MM.1S (cell line): ENCODE results near the gene MYO9B.

Experiments used
- EZH2 ChIP-seq: fragments of 300-600 bp; sonication (generic); optimal IDR thresholded peaks from 2 replicates; pipeline ENCODE3; 2017; ENCODE audit warnings: low read depth, mild to moderate bottlenecking, antibody characterized with exemption, low read length, mixed read lengths
- TF ChIP-seq, protein P1 (sequence below): fragments of 300-600 bp; sonication (generic); IDR thresholded peaks from 2 replicates; pipeline ENCODE4 v1.5.1; 2016; ENCODE audit warnings: antibody characterized with exemption, low read length, mixed read lengths

DNA sequence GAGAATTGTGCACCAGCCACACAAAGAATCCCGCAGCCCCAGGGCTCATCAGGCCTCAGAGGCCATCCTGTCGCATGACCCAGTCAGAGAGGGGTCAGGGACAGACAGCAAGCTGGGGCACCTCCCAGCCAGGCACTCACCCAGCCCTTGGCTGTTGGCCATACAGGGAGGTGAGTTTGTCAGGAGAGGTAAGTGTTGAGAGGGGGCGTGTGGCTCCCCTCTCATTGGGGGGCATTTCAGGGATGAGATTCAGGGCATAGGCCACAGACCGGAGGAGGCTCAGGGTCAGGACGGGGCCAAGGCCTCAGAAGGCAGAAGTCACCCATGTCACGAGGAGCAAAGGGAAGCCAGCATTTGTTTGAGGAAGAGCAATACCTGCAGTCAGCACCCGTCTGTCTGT, 37.1 kb downstream of the MYO9B start:
- TF ChIP-seq EZH2 = no peak
- TF ChIP-seq, protein P1, sequence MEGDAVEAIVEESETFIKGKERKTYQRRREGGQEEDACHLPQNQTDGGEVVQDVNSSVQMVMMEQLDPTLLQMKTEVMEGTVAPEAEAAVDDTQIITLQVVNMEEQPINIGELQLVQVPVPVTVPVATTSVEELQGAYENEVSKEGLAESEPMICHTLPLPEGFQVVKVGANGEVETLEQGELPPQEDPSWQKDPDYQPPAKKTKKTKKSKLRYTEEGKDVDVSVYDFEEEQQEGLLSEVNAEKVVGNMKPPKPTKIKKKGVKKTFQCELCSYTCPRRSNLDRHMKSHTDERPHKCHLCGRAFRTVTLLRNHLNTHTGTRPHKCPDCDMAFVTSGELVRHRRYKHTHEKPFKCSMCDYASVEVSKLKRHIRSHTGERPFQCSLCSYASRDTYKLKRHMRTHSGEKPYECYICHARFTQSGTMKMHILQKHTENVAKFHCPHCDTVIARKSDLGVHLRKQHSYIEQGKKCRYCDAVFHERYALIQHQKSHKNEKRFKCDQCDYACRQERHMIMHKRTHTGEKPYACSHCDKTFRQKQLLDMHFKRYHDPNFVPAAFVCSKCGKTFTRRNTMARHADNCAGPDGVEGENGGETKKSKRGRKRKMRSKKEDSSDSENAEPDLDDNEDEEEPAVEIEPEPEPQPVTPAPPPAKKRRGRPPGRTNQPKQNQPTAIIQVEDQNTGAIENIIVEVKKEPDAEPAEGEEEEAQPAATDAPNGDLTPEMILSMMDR = no peak
